Measurements from ENCODE around the gene MAP3K2. TPM values are rescaled to one million over a fixed set of nuclear protein-coding genes. Genes with fewer than 3 reads are reported as not detected.

MAP3K2 gene
- total RNA-seq, 1 experiment from 2014 or later, result 38.7 TPM

- Histone ChIP-seq H3K36me3 (ENCODE audit: control insufficient read depth, insufficient read depth, low read length) (no peaks in the 10 kb centered on the region), H3K9me3 (no peaks in the 10 kb centered on the region), H3K27me3 (replicated peaks; ENCODE audit: control insufficient read depth, insufficient read depth, low read length) (no peaks in the 10 kb centered on the region), H3K4me1 (peaks cover 6% of the 10 kb centered on the region; the same call in 1 of the 2 replicates), H3K4me3 (ENCODE audit: low read depth, low read length) (no peak overlapping the region)
- ChIA-PET CTCF (no interaction called here), POLR2A (no interaction called here)
- Mint-ChIP-seq H3K27ac (ENCODE audit: unreplicated experiment) (no peak overlapping the region), H3K9me3 (ENCODE audit: unreplicated experiment) (no peaks in the 10 kb centered on the region), H3K27me3 (ENCODE audit: insufficient read depth, unreplicated experiment) (no peaks in the 10 kb centered on the region), H3K36me3 (ENCODE audit: insufficient read depth, unreplicated experiment) (no peaks in the 10 kb centered on the region), H3K4me1 (ENCODE audit: low read depth, unreplicated experiment) (peaks cover 13% of the 10 kb centered on the region), H3K4me3 (ENCODE audit: unreplicated experiment) (no peak overlapping the region)
- intact Hi-C loops (cut with micrococcal nuclease; ENCODE audit: unreplicated experiment), result no loop called here
- TF ChIP-seq CTCF (IDR thresholded peaks at IDR 0.05; ENCODE audit: insufficient read depth in 1 of 2, low read depth in 1 of 2, low read length in 1 of 2, severe bottlenecking in 1 of 2, unreplicated experiment in 1 of 2), result no peak
- BruUV-seq (replicated peaks), result no TSS peak
- DNase-seq, result no peak
These were observed 27.5 kb downstream of the MAP3K2 start for GRCh38 chr2:127360242-127360641.

DNA sequence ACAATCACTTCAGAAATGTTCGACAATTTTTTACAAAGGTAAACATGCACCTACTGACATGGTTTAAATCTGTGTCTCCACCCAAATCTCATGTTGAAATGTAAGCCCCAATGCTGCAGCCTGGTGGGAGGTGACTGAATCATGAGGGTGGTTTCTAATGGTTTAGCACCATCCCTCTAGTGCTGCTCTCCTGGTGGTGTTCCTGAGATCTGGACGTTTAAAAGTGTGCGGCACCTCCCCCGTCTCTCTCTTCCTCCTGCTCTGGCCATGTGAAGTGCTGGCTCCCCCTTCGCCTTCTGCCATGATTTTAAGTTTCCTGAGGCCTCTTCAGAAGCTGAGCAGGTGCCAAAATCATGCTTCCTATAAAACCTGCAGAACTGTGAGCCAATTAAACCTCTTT, 28.3 kb downstream of the MAP3K2 start:
- H3K4me3 ChIP-seq (ENCODE audit: low read depth, low read length), result no peak overlapping the region
- no peaks in the 10 kb centered on the region for H3K27me3 ChIP-seq (replicated peaks; ENCODE audit: control insufficient read depth, insufficient read depth, low read length)
- H3K9me3 ChIP-seq, result no peaks in the 10 kb centered on the region
- Mint-ChIP-seq H3K9me3 (ENCODE audit: unreplicated experiment) (no peaks in the 10 kb centered on the region), H3K27ac (ENCODE audit: unreplicated experiment) (no peak overlapping the region), H3K27me3 (ENCODE audit: insufficient read depth, unreplicated experiment) (no peaks in the 10 kb centered on the region), H3K4me3 (ENCODE audit: unreplicated experiment) (no peak overlapping the region), H3K4me1 (ENCODE audit: low read depth, unreplicated experiment) (peaks cover 14% of the 10 kb centered on the region), H3K36me3 (ENCODE audit: insufficient read depth, unreplicated experiment) (no peaks in the 10 kb centered on the region)
- no peak for DNase-seq
- BruUV-seq (replicated peaks), result no TSS peak
- intact Hi-C loops (cut with micrococcal nuclease; ENCODE audit: unreplicated experiment), result no loop called here
- ChIA-PET CTCF (no interaction called here), POLR2A (no interaction called here)
- peaks cover 6% of the 10 kb centered on the region; the same call in 1 of the 2 replicates for H3K4me1 ChIP-seq
- no peaks in the 10 kb centered on the region for H3K36me3 ChIP-seq (ENCODE audit: control insufficient read depth, insufficient read depth, low read length)
- no peak for TF ChIP-seq CTCF (IDR thresholded peaks at IDR 0.05; ENCODE audit: insufficient read depth in 1 of 2, low read depth in 1 of 2, low read length in 1 of 2, severe bottlenecking in 1 of 2, unreplicated experiment in 1 of 2)

- TF ChIP-seq CTCF (IDR thresholded peaks at IDR 0.05; ENCODE audit: insufficient read depth in 1 of 2, low read depth in 1 of 2, low read length in 1 of 2, severe bottlenecking in 1 of 2, unreplicated experiment in 1 of 2), result no peak
- no peaks in the 10 kb centered on the region for H3K27me3 Mint-ChIP-seq (ENCODE audit: insufficient read depth, unreplicated experiment)
- POLR2A ChIA-PET, result no interaction called here
- Histone ChIP-seq H3K4me1 (peaks cover 6% of the 10 kb centered on the region; the same call in 1 of the 2 replicates), H3K36me3 (ENCODE audit: control insufficient read depth, insufficient read depth, low read length) (no peaks in the 10 kb centered on the region), H3K9me3 (no peaks in the 10 kb centered on the region), H3K4me3 (ENCODE audit: low read depth, low read length) (no peak overlapping the region), H3K27me3 (replicated peaks; ENCODE audit: control insufficient read depth, insufficient read depth, low read length) (no peaks in the 10 kb centered on the region)
- no peak for DNase-seq
- no peaks in the 10 kb centered on the region for H3K9me3 Mint-ChIP-seq (ENCODE audit: unreplicated experiment)
- BruUV-seq (replicated peaks), result no TSS peak
- CTCF ChIA-PET, result no interaction called here
- H3K4me3 Mint-ChIP-seq (ENCODE audit: unreplicated experiment), result no peak overlapping the region
- H3K4me1 Mint-ChIP-seq (ENCODE audit: low read depth, unreplicated experiment), result peaks cover 16% of the 10 kb centered on the region
- intact Hi-C loops (cut with micrococcal nuclease; ENCODE audit: unreplicated experiment), result no loop called here
- H3K36me3 Mint-ChIP-seq (ENCODE audit: insufficient read depth, unreplicated experiment), result no peaks in the 10 kb centered on the region
- no peak overlapping the region for H3K27ac Mint-ChIP-seq (ENCODE audit: unreplicated experiment)
These were observed 28.8 kb downstream of the MAP3K2 start for GRCh38 chr2:127358971-127359370.

Data from Caco-2 (cell line).